ENCODE results near the gene TIA1.

DNA sequence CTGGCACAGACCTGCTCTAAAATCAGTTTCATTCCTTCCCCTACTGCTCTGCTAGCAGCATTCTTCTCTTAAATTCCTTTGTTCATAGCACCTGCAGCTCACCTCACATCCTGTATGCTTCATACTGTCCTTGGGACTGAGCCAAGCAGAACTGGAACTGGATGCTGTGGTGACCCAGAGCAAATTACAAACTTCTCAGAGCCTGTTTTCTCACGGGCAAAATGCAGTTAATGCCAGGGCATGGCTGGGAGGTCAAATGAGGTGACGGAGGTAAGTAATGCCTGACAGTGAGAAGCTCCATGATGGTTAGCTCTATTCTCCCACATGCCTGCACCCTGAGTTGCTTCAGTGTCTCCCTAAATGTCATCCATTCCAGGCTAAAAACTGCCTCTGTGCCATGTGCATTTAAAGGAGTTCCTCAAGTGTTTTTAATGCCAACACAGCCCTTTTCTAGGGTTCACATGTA, 87.3 kb downstream of the TIA1 start:
- no peak for TF ChIP-seq MAX (IDR thresholded peaks at IDR 0.05)
- TF ChIP-seq RAD21 (IDR thresholded peaks at IDR 0.05; ENCODE audit: low read depth) = no peak
- no peak for TF ChIP-seq CTCF (IDR thresholded peaks at IDR 0.05 in 2 of 3, conservative IDR thresholded peaks at IDR 0.05 in 1 of 3; ENCODE audit: borderline replicate concordance in 1 of 3, insufficient read depth in 1 of 3, low read depth in 2 of 3, low read length in 2 of 3)
- TF ChIP-seq POLR2A (IDR thresholded peaks at IDR 0.05; ENCODE audit: borderline replicate concordance, extremely low read depth, insufficient read depth, insufficient read length) = no peak
